Progenitor cell of endocrine pancreas (in vitro differentiated cells): Measurements from ENCODE around the gene CUL1. TPM values are rescaled to one million over a fixed set of nuclear protein-coding genes. Genes with fewer than 3 reads are reported as not detected.

Source experiments
- DNase-seq: peaks from one replicate; pipeline ENCODE4 v3.0.0; 2021; ENCODE audit warnings: low spot score; ENCODE audit not compliant: unreplicated experiment
- H3K27ac Mint-ChIP-seq: 2 replicates; pipeline ENCODE4 v1.8.0; 2021; ENCODE audit warnings: mild to moderate bottlenecking, moderate library complexity, mixed read lengths
- H3K27me3 Mint-ChIP-seq: 2 replicates; pipeline ENCODE4 v1.8.0; 2021; ENCODE audit warnings: mixed read lengths
- H3K36me3 Mint-ChIP-seq: 2 replicates; pipeline ENCODE4 v1.8.0; 2022; ENCODE audit warnings: mixed read lengths; ENCODE audit not compliant: insufficient read depth
- H3K4me1 Mint-ChIP-seq: 2 replicates; pipeline ENCODE4 v1.8.0; 2021; ENCODE audit warnings: low read depth, mixed read lengths
- H3K4me3 Mint-ChIP-seq: 2 replicates; pipeline ENCODE4 v1.8.0; 2021; ENCODE audit warnings: low read depth, mild to moderate bottlenecking, moderate library complexity, mixed read lengths
- H3K9me3 Mint-ChIP-seq: 2 replicates; pipeline ENCODE4 v1.8.0; 2021; ENCODE audit warnings: low read depth, mixed read lengths
- total RNA-seq: library from RNA; stranded (reverse); gene quantifications from 2 replicates; pipeline ENCODE4 v1.2.1, GENCODE V29; 2021
- TF ChIP-seq, protein P1 (sequence below): fragments of 200-600 bp; sonication (generic); IDR thresholded peaks from one replicate; pipeline ENCODE4 v1.5.0; 2021; ENCODE audit warnings: antibody characterized with exemption, mild to moderate bottlenecking; ENCODE audit not compliant: unreplicated experiment

CUL1 gene
- total RNA-seq, 1 donor from 2014 or later, result 58.9 TPM

DNA sequence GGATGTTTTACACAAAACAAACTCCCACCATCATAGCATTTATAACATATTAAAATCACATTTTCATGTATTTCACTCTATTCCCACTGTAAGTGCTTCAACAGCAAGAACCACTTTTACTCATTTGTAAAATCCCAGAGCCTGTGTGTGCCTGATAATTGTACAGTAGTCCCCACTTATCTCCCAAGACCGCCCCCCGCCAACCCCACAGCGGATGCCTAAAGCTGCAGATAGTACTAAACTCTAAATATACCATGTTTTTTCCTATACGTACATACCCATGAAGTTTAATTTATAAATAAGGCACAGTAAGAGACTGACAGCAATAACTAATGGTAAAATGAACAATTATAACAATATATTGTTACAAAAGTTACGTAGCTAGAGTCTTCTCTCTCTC lies 151.9 kb downstream of the CUL1 start:
- Mint-ChIP-seq H3K36me3 (no peaks in the 10 kb centered on the region), H3K27ac (no peak overlapping the region), H3K4me1 (peaks cover 30% of the 10 kb centered on the region), H3K27me3 (no peaks in the 10 kb centered on the region), H3K9me3 (no peaks in the 10 kb centered on the region), H3K4me3 (no peak overlapping the region)
- TF ChIP-seq, protein P1, sequence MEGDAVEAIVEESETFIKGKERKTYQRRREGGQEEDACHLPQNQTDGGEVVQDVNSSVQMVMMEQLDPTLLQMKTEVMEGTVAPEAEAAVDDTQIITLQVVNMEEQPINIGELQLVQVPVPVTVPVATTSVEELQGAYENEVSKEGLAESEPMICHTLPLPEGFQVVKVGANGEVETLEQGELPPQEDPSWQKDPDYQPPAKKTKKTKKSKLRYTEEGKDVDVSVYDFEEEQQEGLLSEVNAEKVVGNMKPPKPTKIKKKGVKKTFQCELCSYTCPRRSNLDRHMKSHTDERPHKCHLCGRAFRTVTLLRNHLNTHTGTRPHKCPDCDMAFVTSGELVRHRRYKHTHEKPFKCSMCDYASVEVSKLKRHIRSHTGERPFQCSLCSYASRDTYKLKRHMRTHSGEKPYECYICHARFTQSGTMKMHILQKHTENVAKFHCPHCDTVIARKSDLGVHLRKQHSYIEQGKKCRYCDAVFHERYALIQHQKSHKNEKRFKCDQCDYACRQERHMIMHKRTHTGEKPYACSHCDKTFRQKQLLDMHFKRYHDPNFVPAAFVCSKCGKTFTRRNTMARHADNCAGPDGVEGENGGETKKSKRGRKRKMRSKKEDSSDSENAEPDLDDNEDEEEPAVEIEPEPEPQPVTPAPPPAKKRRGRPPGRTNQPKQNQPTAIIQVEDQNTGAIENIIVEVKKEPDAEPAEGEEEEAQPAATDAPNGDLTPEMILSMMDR, result no peak
- DNase-seq, result no peak

Other genes starting within 250 kb of the CUL1 start
- not detected in 2 replicates for gene C7orf33, start 108.1 kb upstream of the CUL1 start, total RNA-seq
- 56.6 and 57.6 TPM in 2 replicates for gene EZH2, start 185.4 kb downstream of the CUL1 start, total RNA-seq